Hindlimb muscle (tissue), 1 donor: ENCODE results near the gene DHCR7. TPM values are rescaled to one million over a fixed set of nuclear protein-coding genes. Genes with fewer than 3 reads are reported as not detected.

ENCODE experiments used
- DNase-seq: peaks from one replicate; pipeline ENCODE4 v3.0.0-alpha.2; 2013
- polyA plus RNA-seq: library from polyadenylated mRNA; unstranded; fragments of 120-200 nt; gene quantifications from one replicate; pipeline ENCODE4 v1.2.1, GENCODE V29; 2013; ENCODE audit not compliant: insufficient read length

DHCR7 gene
- polyA plus RNA-seq, 1 donor = 15.1 TPM

GRCh38 chr11:71456294-71456693 lies 8.1 kb upstream of the DHCR7 start:
- DNase-seq = no peak

GRCh38 chr11:71454470-71455113 lies 6.4 kb upstream of the DHCR7 start:
- no peak for DNase-seq

GRCh38 chr11:71453918-71454304 lies 5.7 kb upstream of the DHCR7 start:
- no peak for DNase-seq

GRCh38 chr11:71453037-71453917 lies 5.1 kb upstream of the DHCR7 start, which contains the start of gene NADSYN1:
TSS of gene NADSYN1 (plus strand) at chr11:71453203. CDS start at chr11:71453297, 94 bp downstream.
- DNase-seq = peak; percentile 98

- peak; percentile 42 for DNase-seq
These were observed 4.2 kb upstream of the DHCR7 start for GRCh38 chr11:71452199-71453036.

- no peak for DNase-seq
These were observed 3.5 kb upstream of the DHCR7 start for GRCh38 chr11:71451596-71452198.

- DNase-seq = no peak
These were observed 2.7 kb upstream of the DHCR7 start for GRCh38 chr11:71450939-71451338.

GRCh38 chr11:71450507-71450906 lies 2.3 kb upstream of the DHCR7 start:
- DNase-seq = no peak

GRCh38 chr11:71449596-71449995 lies 1.4 kb upstream of the DHCR7 start:
- DNase-seq = no peak

GRCh38 chr11:71447791-71448256 lies 369 bp downstream of the DHCR7 start:
- DNase-seq = no peak

GRCh38 chr11:71446942-71447688 lies 1.1 kb downstream of the DHCR7 start:
- DNase-seq = no peak

- no peak for DNase-seq
These were observed 2.0 kb downstream of the DHCR7 start for GRCh38 chr11:71446150-71446549.

- DNase-seq = no peak
These were observed 3.4 kb downstream of the DHCR7 start for GRCh38 chr11:71444811-71445210.

GRCh38 chr11:71443736-71444445 lies 4.3 kb downstream of the DHCR7 start:
- no peak for DNase-seq

- DNase-seq = no peak
These were observed 5.3 kb downstream of the DHCR7 start for GRCh38 chr11:71442880-71443279.

- no peak for DNase-seq
These were observed 6.1 kb downstream of the DHCR7 start for GRCh38 chr11:71442123-71442522.

GRCh38 chr11:71441251-71441650 lies 6.9 kb downstream of the DHCR7 start:
- DNase-seq = no peak

GRCh38 chr11:71440021-71440755 lies 8.0 kb downstream of the DHCR7 start:
- DNase-seq = no peak

GRCh38 chr11:71438650-71439049 lies 9.5 kb downstream of the DHCR7 start:
- DNase-seq = no peak

GRCh38 chr11:71437879-71438278 lies 10.3 kb downstream of the DHCR7 start:
- no peak for DNase-seq
